Endothelial cell of umbilical vein (primary cell): ENCODE results near the gene OASL. TPM values are rescaled to one million over a fixed set of nuclear protein-coding genes. Genes with fewer than 3 reads are reported as not detected.
A peak's percentile ranks its signal among the peaks of the same experiment; 100 is the strongest.

Experiments used
- BruUV-seq: library from RNA; stranded (reverse); fragments of 400-500 nt; replicated peaks from 2 replicates; lab custom pipeline; 2021; lab: Mats Ljungman, UMichigan
- CTCF ChIA-PET: fragments of 300-600, 350-600 bp; sonication (Branson Sonifier 250); formaldehyde crosslinking; loops from one replicate; lab custom pipeline; 2021; ENCODE audit warnings: antibody characterized with exemption, inconsistent platforms; lab: Charles Lee
- POLR2A ChIA-PET: fragments of 300-600, 350-600 bp; sonication (Branson Sonifier 250); formaldehyde crosslinking; loops from one replicate; lab custom pipeline; 2021; ENCODE audit warnings: antibody characterized with exemption, inconsistent platforms; lab: Charles Lee
- DNase-seq: peaks from one replicate; pipeline ENCODE4 v3.0.0-alpha.2; 2011; ENCODE audit warnings: low read depth, low spot score
- FAIRE-seq: peaks from 2 replicates; lab custom pipeline; 2011; peaks lifted over from hg19 to GRCh38; lab: Jason Lieb, UNC
- H2AFZ ChIP-seq: 2 replicates; pipeline ENCODE4 v1.6.0; 2012; ENCODE audit warnings: low read depth, low read length, control low read depth, inconsistent platforms
- H3K27ac ChIP-seq: 2 replicates; pipeline ENCODE4 v1.5.1; 2011; ENCODE audit warnings: low read depth, mild to moderate bottlenecking, control low read depth, low read length, moderate library complexity; ENCODE audit not compliant: insufficient read depth
- H3K27me3 ChIP-seq, 2 experiments: 2 replicates each; pipeline versions ENCODE4 v1.6.0 to v1.6.1; 2011; ENCODE audit warnings: low read length in 2 of 2, mixed read lengths in 1 of 2; ENCODE audit not compliant: control insufficient read depth in 2 of 2, insufficient read depth in 2 of 2
- H3K36me3 ChIP-seq, 2 experiments: 2 replicates in 1 of 2; 3 replicates in 1 of 2; pipeline ENCODE4 v1.5.1; 2011; ENCODE audit warnings: low read length in 2 of 2, mild to moderate bottlenecking in 1 of 2, moderate library complexity in 1 of 2; ENCODE audit not compliant: control insufficient read depth in 2 of 2, insufficient read depth in 2 of 2; ENCODE audit errors: extremely low read depth in 1 of 2
- H3K4me1 ChIP-seq: 3 replicates; pipeline ENCODE4 v1.5.1; 2011; ENCODE audit warnings: mild to moderate bottlenecking, low read length; ENCODE audit not compliant: control insufficient read depth, insufficient read depth; ENCODE audit errors: extremely low read depth
- H3K4me2 ChIP-seq: 2 replicates; pipeline ENCODE4 v1.6.1; 2011; ENCODE audit warnings: low read length, control low read depth, mixed read lengths; ENCODE audit not compliant: insufficient read depth
- H3K4me3 ChIP-seq, 3 experiments: fragments of 200-600 bp in 1 of 3; sonication (generic), shearing (Covaris generic) in 1 of 3; replicated peaks in 1 of 3; 2 replicates each; pipeline ENCODE4 v1.5.1; 2011 to 2016; ENCODE audit warnings: control low read depth in 3 of 3, low read length in 3 of 3, mild to moderate bottlenecking in 2 of 3, inconsistent platforms in 1 of 3, low read depth in 1 of 3, moderate library complexity in 1 of 3; ENCODE audit not compliant: insufficient read depth in 1 of 3
- H3K79me2 ChIP-seq: 2 replicates; pipeline ENCODE4 v1.6.0; 2012; ENCODE audit warnings: low read length, inconsistent platforms; ENCODE audit not compliant: control insufficient read depth, insufficient read depth
- H3K9ac ChIP-seq: replicated peaks from 2 replicates; pipeline ENCODE3; 2011; ENCODE audit warnings: low read length, control low read depth; ENCODE audit not compliant: insufficient read depth; ENCODE audit errors: extremely low read depth
- H3K9me1 ChIP-seq: replicated peaks from 3 replicates; pipeline ENCODE4 v1.6.0; 2011; ENCODE audit warnings: mild to moderate bottlenecking, low read length; ENCODE audit not compliant: control insufficient read depth, insufficient read depth; ENCODE audit errors: extremely low read depth
- H3K9me3 ChIP-seq: replicated peaks from 2 replicates; pipeline ENCODE4 v1.5.1; 2012; ENCODE audit warnings: low read length, inconsistent platforms; ENCODE audit not compliant: control insufficient read depth, insufficient read depth
- H4K20me1 ChIP-seq: replicated peaks from 2 replicates; pipeline ENCODE3; 2011; ENCODE audit warnings: mild to moderate bottlenecking, low read length; ENCODE audit not compliant: control insufficient read depth, insufficient read depth; ENCODE audit errors: extremely low read depth
- FOS ChIP-seq: IDR thresholded peaks from 2 replicates; pipeline ENCODE4 v1.6.1; 2011; ENCODE audit warnings: mild to moderate bottlenecking, low read length, moderate library complexity, borderline replicate concordance; ENCODE audit not compliant: insufficient read depth
- GATA2 ChIP-seq: IDR thresholded peaks from 2 replicates; pipeline ENCODE4 v1.7.0; 2011; ENCODE audit warnings: low read depth, mild to moderate bottlenecking, moderate library complexity, mixed read lengths, low read length; ENCODE audit not compliant: insufficient read length, insufficient read depth
- JUN ChIP-seq: IDR thresholded peaks from 2 replicates; pipeline ENCODE4 v1.6.1; 2011; ENCODE audit warnings: borderline replicate concordance, low read depth; ENCODE audit not compliant: insufficient read length, insufficient read depth
- POLR2A ChIP-seq: IDR thresholded peaks from 2 replicates; pipeline ENCODE4 v1.6.1; 2012; ENCODE audit warnings: low read depth, mild to moderate bottlenecking, control low read depth, low read length
- POLR2AphosphoS5 ChIP-seq: IDR thresholded peaks from 2 replicates; pipeline ENCODE4 v1.6.1; 2012; ENCODE audit warnings: low read depth, mild to moderate bottlenecking, control low read depth, low read length, moderate library complexity; ENCODE audit not compliant: insufficient read depth
- dilution Hi-C: fragments of 300-500 bp; cut with MboI; formaldehyde crosslinking; loops from one replicate; pipeline ENCODE4 v1.15.0; 2019; ENCODE audit warnings: low sequenced_read_pairs; ENCODE audit not compliant: extremely low pct_ligation_motif_present
- intact Hi-C: fragments of 100-400 bp; cut with micrococcal nuclease; formaldehyde crosslinking; loops from one replicate; pipeline ENCODE4 v1.10.0; 2022
- polyA plus RNA-seq, 4 experiments: library from polyadenylated mRNA; depleted of rRNA in 3 of 4; stranded (reverse) in 3 of 4; unstranded in 1 of 4; fragments of >200 nt; gene quantifications; 2 replicates each; pipeline versions ENCODE4 v1.2.1 to v1.2.3, GENCODE V29; 2011 to 2012; ENCODE audit warnings: missing spikeins in 1 of 4
- total RNA-seq: library from RNA; stranded (reverse); gene quantifications from 2 replicates; pipeline ENCODE4 v1.2.3, GENCODE V29; 2021
- TF ChIP-seq, protein P1 (sequence below), 2 donors: IDR thresholded peaks; 1 replicate in 1 of 2; 2 replicates in 1 of 2; pipeline ENCODE4 v1.5.1; 2011; ENCODE audit warnings: low read length in 2 of 2, mild to moderate bottlenecking in 2 of 2, moderate library complexity in 2 of 2, control low read depth in 1 of 2, inconsistent platforms in 1 of 2, low read depth in 1 of 2; ENCODE audit not compliant: insufficient read depth in 1 of 2; ENCODE audit errors: extremely low read depth in 1 of 2
- TF ChIP-seq, protein P2 (sequence below): IDR thresholded peaks from 2 replicates; pipeline ENCODE4 v1.6.1; 2011; ENCODE audit not compliant: insufficient read depth, insufficient read length

The OASL gene
- total and polyA plus RNA-seq, 2 donors (not counting 3 experiments of a cell fraction or from before 2014, with no cell fraction given) = 0.17 to 0.33 TPM

- peak within 1 kb of the TSS; percentile 46 to 96 (median 77) for H3K4me3 ChIP-seq
- no peaks in the 10 kb centered on the region for H3K9me1 ChIP-seq
- dilution Hi-C loops (no loop called here), intact Hi-C loops (no loop called here)
- peak; percentile 91 for DNase-seq
- peaks cover 3 to 6% of the 10 kb centered on the region in 2 experiments for H3K27me3 ChIP-seq
- H4K20me1 ChIP-seq = no peaks in the 10 kb centered on the region
- no peaks in the 10 kb centered on the region for H3K9me3 ChIP-seq
- ChIA-PET CTCF (no interaction called here), POLR2A (no interaction called here)
- TF ChIP-seq POLR2A (peak; percentile 87), FOS (no peak), GATA2 (no peak), POLR2AphosphoS5 (peak; percentile 74), JUN (peak; percentile 31)
- TF ChIP-seq, protein P1, sequence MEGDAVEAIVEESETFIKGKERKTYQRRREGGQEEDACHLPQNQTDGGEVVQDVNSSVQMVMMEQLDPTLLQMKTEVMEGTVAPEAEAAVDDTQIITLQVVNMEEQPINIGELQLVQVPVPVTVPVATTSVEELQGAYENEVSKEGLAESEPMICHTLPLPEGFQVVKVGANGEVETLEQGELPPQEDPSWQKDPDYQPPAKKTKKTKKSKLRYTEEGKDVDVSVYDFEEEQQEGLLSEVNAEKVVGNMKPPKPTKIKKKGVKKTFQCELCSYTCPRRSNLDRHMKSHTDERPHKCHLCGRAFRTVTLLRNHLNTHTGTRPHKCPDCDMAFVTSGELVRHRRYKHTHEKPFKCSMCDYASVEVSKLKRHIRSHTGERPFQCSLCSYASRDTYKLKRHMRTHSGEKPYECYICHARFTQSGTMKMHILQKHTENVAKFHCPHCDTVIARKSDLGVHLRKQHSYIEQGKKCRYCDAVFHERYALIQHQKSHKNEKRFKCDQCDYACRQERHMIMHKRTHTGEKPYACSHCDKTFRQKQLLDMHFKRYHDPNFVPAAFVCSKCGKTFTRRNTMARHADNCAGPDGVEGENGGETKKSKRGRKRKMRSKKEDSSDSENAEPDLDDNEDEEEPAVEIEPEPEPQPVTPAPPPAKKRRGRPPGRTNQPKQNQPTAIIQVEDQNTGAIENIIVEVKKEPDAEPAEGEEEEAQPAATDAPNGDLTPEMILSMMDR (IDR thresholded peaks at IDR 0.05; ENCODE audit: extremely low read depth in 1 of 2, insufficient read depth in 1 of 2, low read depth in 1 of 2, low read length in 2 of 2) = no peak
- TF ChIP-seq, protein P2, sequence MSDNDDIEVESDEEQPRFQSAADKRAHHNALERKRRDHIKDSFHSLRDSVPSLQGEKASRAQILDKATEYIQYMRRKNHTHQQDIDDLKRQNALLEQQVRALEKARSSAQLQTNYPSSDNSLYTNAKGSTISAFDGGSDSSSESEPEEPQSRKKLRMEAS = peak; percentile 53
- peak within 1 kb of the TSS; percentile 63 for H2AFZ ChIP-seq
- H3K4me2 ChIP-seq = peak within 1 kb of the TSS; percentile 52
- peak within 1 kb of the TSS; percentile 30 for H3K27ac ChIP-seq
- peaks cover 0 to 6% of the 10 kb centered on the region in 2 experiments for H3K36me3 ChIP-seq
- FAIRE-seq = peak; percentile 96
- H3K9ac ChIP-seq = peak within 1 kb of the TSS; percentile 72
- H3K79me2 ChIP-seq = peaks cover 9% of the 10 kb centered on the region
- TSS peak; percentile 33 for BruUV-seq
- peaks cover 3% of the 10 kb centered on the region for H3K4me1 ChIP-seq
These were observed 22.9 kb downstream of the OASL start, which contains the start of gene C12orf43 for GRCh38 chr12:121015825-121016766. TSS of gene C12orf43 (minus strand) at chr12:121016487. CDS start at chr12:121016474, 13 bp downstream.
